Germinal center (tissue), 1 donor: ENCODE measurements around the gene OR10H4.
"Not testable (repeated sequence)": the region's sequence is repeated elsewhere in the genome, so short reads cannot be mapped to it uniquely, and the experiment has no call there.

Source experiments
- DNase-seq: peaks from one replicate; pipeline ENCODE4 v3.0.0; 2012; ENCODE audit warnings: mixed read lengths, low spot score

OR10H4 gene

DNA sequence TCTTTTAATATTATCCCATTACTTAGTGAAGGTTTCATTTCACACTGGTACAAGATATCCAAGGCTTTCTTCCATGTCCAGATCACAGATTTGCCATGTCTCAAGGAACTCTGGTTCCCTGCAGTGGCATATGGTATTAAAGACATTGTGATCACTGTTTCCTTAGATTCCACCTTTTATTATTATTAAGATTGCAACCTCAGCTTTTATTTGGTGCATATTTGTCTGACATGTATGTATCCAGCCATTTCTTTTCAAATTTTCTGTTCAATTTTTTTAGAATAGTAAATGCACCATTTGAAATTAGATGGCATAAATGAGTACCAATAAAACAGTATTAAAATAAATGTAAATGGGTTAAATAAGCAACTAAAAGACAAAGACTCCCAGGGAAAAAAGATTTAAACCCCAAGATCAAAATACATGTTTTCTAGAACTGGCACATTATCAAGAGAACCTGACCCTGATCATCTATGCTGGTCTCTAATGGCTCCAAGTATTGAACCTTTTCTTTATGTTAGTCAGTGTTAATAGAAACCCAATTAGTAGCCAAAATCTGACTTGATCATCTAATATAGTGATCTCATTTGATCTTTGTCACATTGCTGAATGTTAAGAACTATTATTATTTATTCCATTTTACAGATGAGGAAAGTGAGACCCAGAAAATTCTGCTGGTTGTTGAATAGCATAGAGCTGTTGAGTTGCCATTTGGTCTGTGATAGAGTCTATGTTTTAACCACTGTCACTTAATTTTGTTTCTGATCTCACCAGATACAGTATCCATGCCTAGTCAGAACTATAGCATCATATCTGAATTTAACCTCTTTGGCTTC, at the start of gene OR10H4:
OR10H4 (plus strand) TSS at position 786 of the 836 bp plus-strand sequence; CDS start at position 786, 0 bp downstream.
- no peak for DNase-seq

DNA sequence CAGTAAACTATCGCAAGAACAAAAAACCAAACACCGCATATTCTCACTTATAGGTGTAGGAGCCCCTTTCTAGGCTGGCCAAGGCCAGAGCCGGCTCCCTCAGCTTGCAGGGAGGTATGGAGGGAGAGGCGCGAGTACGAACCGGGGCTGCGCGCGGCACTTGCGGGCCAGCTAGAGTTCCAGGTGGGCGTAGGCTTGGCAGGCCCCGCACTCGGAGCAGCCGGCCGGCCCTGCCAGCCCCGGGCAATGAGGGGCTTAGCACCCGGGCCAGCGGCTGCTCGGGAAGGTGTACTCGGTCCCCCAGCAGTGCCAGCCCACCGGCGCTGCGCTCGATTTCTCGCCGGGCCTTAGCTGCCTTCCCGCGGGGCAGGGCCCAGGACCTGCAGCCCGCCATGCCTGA, 49.2 kb upstream of the OR10H4 start:
- not testable (repeated sequence) for DNase-seq

GRCh38 chr19:15900032-15900431, 48.8 kb upstream of the OR10H4 start:
- not testable (repeated sequence) for DNase-seq

GRCh38 chr19:15900504-15900903, 48.3 kb upstream of the OR10H4 start:
- no peak for DNase-seq

GRCh38 chr19:15902254-15902653, 46.6 kb upstream of the OR10H4 start:
- DNase-seq = no peak

- DNase-seq = not testable (repeated sequence)
Measured at GRCh38 chr19:15902898-15903297, 45.9 kb upstream of the OR10H4 start.

GRCh38 chr19:15905026-15905425, 43.8 kb upstream of the OR10H4 start:
- DNase-seq = no peak

GRCh38 chr19:15911599-15912235, 37.1 kb upstream of the OR10H4 start:
- DNase-seq = no peak

GRCh38 chr19:15913384-15913783, 35.4 kb upstream of the OR10H4 start:
- DNase-seq = no peak

DNA sequence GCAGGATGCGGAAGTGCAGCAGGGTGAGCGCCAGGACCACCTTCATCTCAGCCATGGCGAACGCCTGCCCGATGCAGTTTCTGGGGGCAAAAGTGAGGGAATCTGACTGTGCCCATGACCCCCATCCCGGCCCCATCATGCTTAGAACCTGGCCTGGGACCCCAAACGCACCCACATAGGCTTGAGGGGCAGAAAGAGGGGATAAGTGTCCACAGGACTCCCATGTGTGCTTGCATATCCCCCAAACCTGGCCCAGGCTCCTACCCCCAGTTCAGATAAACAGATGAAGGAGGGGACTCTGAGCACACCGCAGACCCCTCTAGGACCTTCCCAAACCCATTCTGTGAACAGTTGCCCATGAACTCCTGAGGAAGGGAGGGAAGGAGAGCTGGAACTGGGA, 35.0 kb upstream of the OR10H4 start:
- DNase-seq = no peak

DNA sequence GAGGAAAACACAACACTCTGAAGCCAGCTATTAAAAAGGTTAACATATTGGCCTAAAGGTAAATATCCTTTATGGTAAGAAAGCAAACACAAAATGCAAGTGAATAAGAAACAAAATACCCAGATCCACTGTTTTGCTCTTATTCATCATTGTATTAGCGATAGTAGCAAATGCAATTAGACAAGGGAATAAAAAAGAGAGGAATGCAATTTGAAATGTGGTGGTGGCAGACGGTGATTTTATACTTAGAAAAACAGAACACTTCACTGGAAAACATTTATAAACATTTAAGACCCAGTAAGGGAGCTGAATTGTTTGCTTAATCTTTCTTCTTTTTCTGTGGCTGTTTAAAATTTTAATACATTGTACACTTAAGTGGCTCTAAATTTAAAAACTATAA, 33.7 kb upstream of the OR10H4 start:
- DNase-seq = no peak

DNA sequence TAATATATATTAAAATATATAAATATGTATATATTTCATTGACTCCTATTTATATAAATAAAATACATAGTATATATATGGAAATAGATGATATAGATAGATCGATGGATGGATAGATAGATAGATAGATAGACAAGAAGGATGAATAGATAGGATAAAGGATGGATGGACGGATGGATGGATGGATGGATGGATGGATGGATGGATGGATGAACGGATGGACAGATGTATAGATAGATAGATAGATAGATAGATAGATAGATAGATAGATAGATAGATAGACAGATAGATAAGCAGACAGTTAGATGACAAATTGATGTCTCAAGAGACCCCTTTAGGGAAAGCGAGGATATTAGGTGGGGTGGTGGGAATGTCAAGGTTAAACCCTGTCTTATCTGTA, 29.6 kb upstream of the OR10H4 start:
- DNase-seq = no peak

GRCh38 chr19:15922021-15922420, 26.8 kb upstream of the OR10H4 start:
- no peak for DNase-seq

DNA sequence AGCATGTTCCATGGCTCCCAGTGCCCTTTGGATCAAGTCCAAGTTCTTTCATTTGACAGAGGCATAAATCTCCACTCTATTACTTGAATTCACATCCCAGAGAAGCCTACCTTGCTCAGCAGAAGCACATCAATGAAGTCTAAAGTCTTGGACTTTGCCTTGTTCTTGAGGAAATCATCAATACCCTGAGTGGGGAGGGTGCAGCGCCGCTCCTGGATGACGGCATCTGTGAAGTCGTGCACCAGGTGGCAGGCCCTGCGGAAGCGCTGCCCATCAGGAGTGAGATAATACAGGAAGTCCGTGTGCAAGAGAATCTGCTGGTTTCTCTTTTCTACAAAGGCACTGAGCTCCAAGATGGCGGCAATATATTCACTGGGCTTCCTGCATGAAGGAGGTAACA, 25.1 kb upstream of the OR10H4 start:
- no peak for DNase-seq

GRCh38 chr19:15926484-15926883, 22.3 kb upstream of the OR10H4 start:
- no peak for DNase-seq

GRCh38 chr19:15928321-15928720, 20.5 kb upstream of the OR10H4 start:
- DNase-seq = no peak

GRCh38 chr19:15933761-15934331, 15.0 kb upstream of the OR10H4 start:
- DNase-seq = not testable (repeated sequence)

GRCh38 chr19:15934332-15935078, 14.3 kb upstream of the OR10H4 start, which contains the start of gene CYP4F11:
CYP4F11 (minus strand) TSS chr19:15934529; CDS start chr19:15934408, 121 bp downstream.
- DNase-seq = no peak

GRCh38 chr19:15935167-15935702, 13.6 kb upstream of the OR10H4 start:
- DNase-seq = no peak

DNA sequence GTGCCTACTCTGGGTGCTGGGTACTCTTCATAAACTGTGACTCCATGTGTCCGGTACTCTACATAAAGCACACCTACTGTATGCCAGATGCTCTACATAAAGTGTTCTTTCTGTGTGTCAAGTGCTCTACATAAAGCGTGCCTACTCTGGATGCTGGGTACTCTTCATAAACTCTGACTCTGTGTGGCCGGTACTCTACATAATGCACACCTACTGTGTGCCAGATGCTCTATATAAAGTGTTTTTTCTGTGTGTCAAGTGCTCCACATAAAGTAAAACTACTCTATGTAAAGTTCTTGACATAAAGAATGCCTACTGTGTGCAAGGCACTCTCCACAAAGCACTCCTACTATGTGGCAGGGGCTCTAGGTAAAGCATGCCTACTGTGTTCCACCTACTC, 12.6 kb upstream of the OR10H4 start:
- no peak for DNase-seq

GRCh38 chr19:15936950-15937349, 11.9 kb upstream of the OR10H4 start:
- DNase-seq = no peak

- DNase-seq = no peak
Measured at GRCh38 chr19:15937771-15938170, 11.0 kb upstream of the OR10H4 start.
